Keratinocyte (primary cell): ENCODE results near the gene ZSCAN23.

ENCODE experiments used
- EZH2 ChIP-seq: IDR thresholded peaks from one replicate; pipeline ENCODE4 v1.6.1; 2012; ENCODE audit warnings: inconsistent platforms, mild to moderate bottlenecking, low read length, moderate library complexity
- TF ChIP-seq, protein P1 (sequence below), 3 experiments: IDR thresholded peaks in 1 of 3; conservative IDR thresholded peaks in 1 of 3; optimal IDR thresholded peaks in 1 of 3; 2 replicates in 2 of 3; 3 replicates in 1 of 3; pipeline versions ENCODE3 to v1.5.1; 2011; ENCODE audit warnings: low read length in 3 of 3, mild to moderate bottlenecking in 3 of 3, moderate library complexity in 2 of 3, control low read depth in 1 of 3, inconsistent platforms in 1 of 3; ENCODE audit not compliant: insufficient read depth in 2 of 3; ENCODE audit errors: extremely low read depth in 1 of 3

DNA sequence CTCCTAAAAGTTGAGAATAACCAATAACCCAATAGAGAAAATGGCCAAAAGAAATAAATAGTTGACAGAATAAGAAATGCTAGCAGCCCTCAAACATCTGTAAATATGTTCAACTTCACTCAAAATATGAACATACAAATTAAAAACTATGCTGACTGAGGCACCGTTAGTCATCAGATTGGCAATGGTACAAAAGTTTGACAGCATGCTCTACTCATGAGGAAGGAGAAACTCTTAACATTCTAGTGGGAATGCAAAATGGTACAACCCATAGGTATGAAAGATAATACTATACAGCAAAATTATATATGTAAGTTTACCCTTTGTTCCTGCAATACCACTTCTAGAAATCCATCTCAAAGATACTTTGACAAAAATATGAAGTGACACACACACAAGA lies 42.1 kb downstream of the ZSCAN23 start:
- TF ChIP-seq, protein P1, sequence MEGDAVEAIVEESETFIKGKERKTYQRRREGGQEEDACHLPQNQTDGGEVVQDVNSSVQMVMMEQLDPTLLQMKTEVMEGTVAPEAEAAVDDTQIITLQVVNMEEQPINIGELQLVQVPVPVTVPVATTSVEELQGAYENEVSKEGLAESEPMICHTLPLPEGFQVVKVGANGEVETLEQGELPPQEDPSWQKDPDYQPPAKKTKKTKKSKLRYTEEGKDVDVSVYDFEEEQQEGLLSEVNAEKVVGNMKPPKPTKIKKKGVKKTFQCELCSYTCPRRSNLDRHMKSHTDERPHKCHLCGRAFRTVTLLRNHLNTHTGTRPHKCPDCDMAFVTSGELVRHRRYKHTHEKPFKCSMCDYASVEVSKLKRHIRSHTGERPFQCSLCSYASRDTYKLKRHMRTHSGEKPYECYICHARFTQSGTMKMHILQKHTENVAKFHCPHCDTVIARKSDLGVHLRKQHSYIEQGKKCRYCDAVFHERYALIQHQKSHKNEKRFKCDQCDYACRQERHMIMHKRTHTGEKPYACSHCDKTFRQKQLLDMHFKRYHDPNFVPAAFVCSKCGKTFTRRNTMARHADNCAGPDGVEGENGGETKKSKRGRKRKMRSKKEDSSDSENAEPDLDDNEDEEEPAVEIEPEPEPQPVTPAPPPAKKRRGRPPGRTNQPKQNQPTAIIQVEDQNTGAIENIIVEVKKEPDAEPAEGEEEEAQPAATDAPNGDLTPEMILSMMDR (optimal IDR thresholded peaks at IDR 0.05 in 1 of 3, IDR thresholded peaks at IDR 0.05 in 1 of 3, conservative IDR thresholded peaks at IDR 0.05 in 1 of 3; ENCODE audit: extremely low read depth in 1 of 3, insufficient read depth in 2 of 3, low read length in 3 of 3) = no peak
- no peak for TF ChIP-seq EZH2
